Measurements from ENCODE around the gene RAB2B.

DNA sequence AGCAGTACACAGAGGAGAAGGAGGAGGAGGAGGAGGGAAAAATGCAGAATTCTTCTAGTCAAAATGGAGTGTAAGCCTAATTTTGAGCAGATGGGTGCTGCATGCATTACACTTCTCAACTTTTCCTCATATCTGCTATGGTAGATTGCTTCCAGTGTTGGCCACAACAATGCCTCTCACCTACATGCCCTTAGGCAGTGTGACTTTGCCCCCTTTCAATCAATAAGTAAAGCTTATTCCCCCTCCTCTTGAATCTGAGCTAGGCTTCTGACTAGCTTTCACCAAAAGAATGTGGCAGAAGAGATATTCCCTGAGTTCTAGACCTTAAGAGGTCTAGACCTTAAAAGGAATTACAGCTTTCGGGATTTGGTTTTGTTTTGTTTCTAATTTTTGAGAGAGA is 37.6 kb upstream of the RAB2B start:
- TF ChIP-seq POLR2A (IDR thresholded peaks at IDR 0.05), result no peak
- no peak for TF ChIP-seq CTCF (IDR thresholded peaks at IDR 0.05)

All from tibial nerve (tissue), 3 donors.